DOHH2 (cell line): Measurements from ENCODE around the gene KRTAP1-3.
"Not testable (repeated sequence)": the region's sequence is repeated elsewhere in the genome, so short reads cannot be mapped to it uniquely, and the experiment has no call there.

Source experiments
- H3F3A ChIP-seq: fragments of 200-600 bp; sonication (generic), shearing (Covaris generic); 2 replicates; pipeline ENCODE4 v1.6.0; 2016; ENCODE audit warnings: antibody characterized with exemption, mild to moderate bottlenecking; ENCODE audit not compliant: control insufficient read depth, insufficient read depth
- H3K27ac ChIP-seq: fragments of 200-600 bp; sonication (generic); 2 replicates; pipeline ENCODE4 v1.5.1; 2014; ENCODE audit warnings: low read depth, mild to moderate bottlenecking, low read length, moderate library complexity
- H3K27me3 ChIP-seq: fragments of 200-600 bp; sonication (generic); 2 replicates; pipeline ENCODE4 v1.6.1; 2014; ENCODE audit warnings: mild to moderate bottlenecking, low read length, mixed read lengths; ENCODE audit not compliant: control insufficient read depth
- H3K36me3 ChIP-seq: fragments of 200-600 bp; sonication (generic); 2 replicates; pipeline ENCODE4 v1.6.1; 2014; ENCODE audit warnings: mild to moderate bottlenecking, low read length, moderate library complexity, mixed read lengths; ENCODE audit not compliant: control insufficient read depth
- H3K4me1 ChIP-seq: fragments of 200-600 bp; sonication (generic); 2 replicates; pipeline ENCODE4 v1.6.1; 2014; ENCODE audit warnings: mild to moderate bottlenecking, low read length, mixed read lengths; ENCODE audit not compliant: control insufficient read depth
- H3K4me2 ChIP-seq: fragments of 200-600 bp; sonication (generic); 2 replicates; pipeline ENCODE4 v1.6.0; 2014; ENCODE audit warnings: mild to moderate bottlenecking, low read length, moderate library complexity
- H3K4me3 ChIP-seq: fragments of 200-600 bp; sonication (generic); 2 replicates; pipeline ENCODE4 v1.5.1; 2014; ENCODE audit warnings: mild to moderate bottlenecking, low read length, mixed read lengths
- H3K79me2 ChIP-seq: fragments of 200-600 bp; sonication (generic); 2 replicates; pipeline ENCODE4 v1.6.1; 2014; ENCODE audit warnings: mild to moderate bottlenecking, low read length, mixed read lengths; ENCODE audit not compliant: control insufficient read depth
- H3K9me2 ChIP-seq: fragments of 200-600 bp; sonication (generic); replicated peaks from 2 replicates; pipeline ENCODE4 v1.6.1; 2014; ENCODE audit warnings: mild to moderate bottlenecking, low read length, mixed read lengths; ENCODE audit not compliant: control insufficient read depth
- H3K9me3 ChIP-seq: fragments of 200-600 bp; sonication (generic); 2 replicates; pipeline ENCODE4 v1.6.1; 2014; ENCODE audit warnings: antibody characterized with exemption, low read length, mixed read lengths; ENCODE audit not compliant: control insufficient read depth, insufficient read depth
- H4K20me1 ChIP-seq: fragments of 200-600 bp; sonication (generic); 2 replicates; pipeline ENCODE4 v1.6.0; 2014; ENCODE audit warnings: low read depth, mild to moderate bottlenecking, antibody characterized with exemption, low read length, moderate library complexity; ENCODE audit not compliant: control insufficient read depth, insufficient read depth
- CTCF ChIP-seq: fragments of 200-600 bp; sonication (generic); IDR thresholded peaks from one replicate; pipeline ENCODE4 v1.5.1; 2014; ENCODE audit warnings: antibody characterized with exemption, mild to moderate bottlenecking, low read depth, low read length; ENCODE audit not compliant: poor library complexity, severe bottlenecking
- EZH2phosphoT487 ChIP-seq: fragments of 200-600 bp; sonication (generic); IDR thresholded peaks from 2 replicates; pipeline ENCODE4 v1.6.1; 2017; ENCODE audit warnings: borderline replicate concordance, mild to moderate bottlenecking, antibody characterized with exemption, low read length, moderate library complexity, mixed read lengths

KRTAP1-3 gene

GRCh38 chr17:41067281-41067680 is 32.6 kb upstream of the KRTAP1-3 start:
- no peaks in the 10 kb centered on the region for H3K4me1 ChIP-seq
- no peak overlapping the region for H3K4me2 ChIP-seq

GRCh38 chr17:41065829-41066624 is 31.4 kb upstream of the KRTAP1-3 start, which contains the start of gene KRTAP2-4:
TSS of gene KRTAP2-4 (minus strand) at chr17:41065879. CDS start at chr17:41065845, 34 bp downstream.
- Histone ChIP-seq H3K79me2 (no peaks in the 10 kb centered on the region), H3K27me3 (no peaks in the 10 kb centered on the region), H3K9me3 (no peaks in the 10 kb centered on the region), H3K27ac (no peak within 1 kb of the TSS), H3K4me1 (no peaks in the 10 kb centered on the region), H3K4me3 (no peak within 1 kb of the TSS), H3K9me2 (no peaks in the 10 kb centered on the region), H3K36me3 (no peaks in the 10 kb centered on the region), H4K20me1 (no peaks in the 10 kb centered on the region), H3K4me2 (no peak within 1 kb of the TSS), H3F3A (no peaks in the 10 kb centered on the region)
- TF ChIP-seq EZH2phosphoT487 (no peak), CTCF (no peak)

More at GRCh38 chr17:41067281-41067680, 32.6 kb upstream of the KRTAP1-3 start:
- H3K9me3 ChIP-seq: no peaks in the 10 kb centered on the region
- no peaks in the 10 kb centered on the region for H3K27me3 ChIP-seq
- no peaks in the 10 kb centered on the region for H3K36me3 ChIP-seq
- H3F3A ChIP-seq: no peaks in the 10 kb centered on the region
- H3K9me2 ChIP-seq: no peaks in the 10 kb centered on the region
- H3K27ac ChIP-seq: no peak overlapping the region
- H3K79me2 ChIP-seq: no peaks in the 10 kb centered on the region
- H3K4me3 ChIP-seq: no peak overlapping the region
- TF ChIP-seq EZH2phosphoT487 (no peak), CTCF (no peak)
- H4K20me1 ChIP-seq: no peaks in the 10 kb centered on the region

- not testable (repeated sequence) for H3K9me2 ChIP-seq, H3K9me3 ChIP-seq, H4K20me1 ChIP-seq, H3K36me3 ChIP-seq, H3K27me3 ChIP-seq, H3K4me1 ChIP-seq, H3K4me2 ChIP-seq, H3K79me2 ChIP-seq, H3F3A ChIP-seq, H3K27ac ChIP-seq, H3K4me3 ChIP-seq
Measured at GRCh38 chr17:41065016-41065689, 30.5 kb upstream of the KRTAP1-3 start.

GRCh38 chr17:41064301-41064700 is 29.6 kb upstream of the KRTAP1-3 start:
- no peaks in the 10 kb centered on the region for H3K36me3 ChIP-seq

More at GRCh38 chr17:41064301-41064700, 29.6 kb upstream of the KRTAP1-3 start:
- TF ChIP-seq CTCF: no peak
- TF ChIP-seq EZH2phosphoT487: no peak
- Histone ChIP-seq H3K4me2 (no peak overlapping the region), H3K79me2 (no peaks in the 10 kb centered on the region), H3K4me1 (no peaks in the 10 kb centered on the region), H3K4me3 (no peak overlapping the region), H3K9me2 (no peaks in the 10 kb centered on the region), H3K27me3 (no peaks in the 10 kb centered on the region), H3K27ac (no peak overlapping the region), H4K20me1 (no peaks in the 10 kb centered on the region), H3K9me3 (no peaks in the 10 kb centered on the region), H3F3A (no peaks in the 10 kb centered on the region)
